ENCODE results near the gene MAST3.

The MAST3 gene

GRCh38 chr19:18058208-18059009, 39.2 kb upstream of the MAST3 start:
- peak overlapping the region; percentile 95 for H2AFZ ChIP-seq (ENCODE audit: low read depth, low read length, severe bottlenecking)
- no peak overlapping the region for H3K4me3 ChIP-seq (ENCODE audit: insufficient read depth, low read length, poor library complexity, severe bottlenecking)
- H4K20me1 ChIP-seq (ENCODE audit: low read depth, low read length), result no peaks in the 10 kb centered on the region
- H3K9me3 ChIP-seq (ENCODE audit: insufficient read depth, low read length), result no peaks in the 10 kb centered on the region
- peak overlapping the region; percentile 48 for H3K9ac ChIP-seq (ENCODE audit: low read length)
- no peaks in the 10 kb centered on the region for H3K27me3 ChIP-seq (ENCODE audit: low read length)
- peak overlapping the region; percentile 48 for H3K4me2 ChIP-seq (ENCODE audit: low read depth, low read length, poor library complexity, severe bottlenecking)
- no peaks in the 10 kb centered on the region for H3K36me3 ChIP-seq (ENCODE audit: low read length)
- H3K9me2 ChIP-seq (replicated peaks; ENCODE audit: insufficient read depth, low read length), result no peaks in the 10 kb centered on the region
- no peak for TF ChIP-seq EZH2phosphoT487 (conservative IDR thresholded peaks at IDR 0.05; ENCODE audit: low read length)
- peak; percentile 97 for TF ChIP-seq CTCF (IDR thresholded peaks at IDR 0.05; ENCODE audit: insufficient read depth, low read length, poor library complexity, severe bottlenecking)
- H3K79me2 ChIP-seq (ENCODE audit: insufficient read depth, low read length), result no peaks in the 10 kb centered on the region
- peak overlapping the region; percentile 62 for H3K27ac ChIP-seq (ENCODE audit: low read depth, low read length)
- no peaks in the 10 kb centered on the region for H3F3A ChIP-seq (ENCODE audit: insufficient read depth)

- Histone ChIP-seq H3K4me2 (ENCODE audit: low read depth, low read length, poor library complexity, severe bottlenecking) (no peak overlapping the region), H2AFZ (ENCODE audit: low read depth, low read length, severe bottlenecking) (no peak overlapping the region), H4K20me1 (ENCODE audit: low read depth, low read length) (no peaks in the 10 kb centered on the region), H3K27ac (ENCODE audit: low read depth, low read length) (no peak overlapping the region), H3K9ac (ENCODE audit: low read length) (no peak overlapping the region), H3K27me3 (ENCODE audit: low read length) (no peaks in the 10 kb centered on the region), H3K36me3 (ENCODE audit: low read length) (no peaks in the 10 kb centered on the region), H3K79me2 (ENCODE audit: insufficient read depth, low read length) (no peaks in the 10 kb centered on the region), H3K4me3 (ENCODE audit: insufficient read depth, low read length, poor library complexity, severe bottlenecking) (no peak overlapping the region), H3F3A (ENCODE audit: insufficient read depth) (no peaks in the 10 kb centered on the region), H3K9me3 (ENCODE audit: insufficient read depth, low read length) (no peaks in the 10 kb centered on the region), H3K9me2 (replicated peaks; ENCODE audit: insufficient read depth, low read length) (no peaks in the 10 kb centered on the region)
- no peak for TF ChIP-seq CTCF (IDR thresholded peaks at IDR 0.05; ENCODE audit: insufficient read depth, low read length, poor library complexity, severe bottlenecking)
- TF ChIP-seq EZH2phosphoT487 (conservative IDR thresholded peaks at IDR 0.05; ENCODE audit: low read length), result no peak
Measured at GRCh38 chr19:18059297-18059696, 38.3 kb upstream of the MAST3 start.

GRCh38 chr19:18059902-18060301, 37.7 kb upstream of the MAST3 start:
- Histone ChIP-seq H3K4me3 (ENCODE audit: insufficient read depth, low read length, poor library complexity, severe bottlenecking) (no peak overlapping the region), H3K79me2 (ENCODE audit: insufficient read depth, low read length) (no peaks in the 10 kb centered on the region), H3K9me2 (replicated peaks; ENCODE audit: insufficient read depth, low read length) (no peaks in the 10 kb centered on the region), H3K27me3 (ENCODE audit: low read length) (no peaks in the 10 kb centered on the region), H3K36me3 (ENCODE audit: low read length) (peaks cover 2% of the 10 kb centered on the region), H3K4me2 (ENCODE audit: low read depth, low read length, poor library complexity, severe bottlenecking) (no peak overlapping the region), H3K9me3 (ENCODE audit: insufficient read depth, low read length) (no peaks in the 10 kb centered on the region), H4K20me1 (ENCODE audit: low read depth, low read length) (no peaks in the 10 kb centered on the region), H2AFZ (ENCODE audit: low read depth, low read length, severe bottlenecking) (no peak overlapping the region), H3K27ac (ENCODE audit: low read depth, low read length) (no peak overlapping the region), H3K9ac (ENCODE audit: low read length) (no peak overlapping the region), H3F3A (ENCODE audit: insufficient read depth) (no peaks in the 10 kb centered on the region)
- TF ChIP-seq EZH2phosphoT487 (conservative IDR thresholded peaks at IDR 0.05; ENCODE audit: low read length) (no peak), CTCF (IDR thresholded peaks at IDR 0.05; ENCODE audit: insufficient read depth, low read length, poor library complexity, severe bottlenecking) (no peak)

Data from SU-DHL-6 (cell line).